HepG2 (cell line): Measurements from ENCODE around the gene MRPL48. TPM values are rescaled to one million over a fixed set of nuclear protein-coding genes. Genes with fewer than 3 reads are reported as not detected.

Experiments
- ATAC-seq: fragments of 200-7000 bp; cut with Tn5 transposase; 3 replicates; pipeline ENCODE4 v1.9.1; 2020; ENCODE audit warnings: mild to moderate bottlenecking, moderate library complexity
- BruUV-seq: library from RNA; stranded (reverse); fragments of 400-500 nt; replicated peaks from 2 replicates; lab custom pipeline; 2021; lab: Mats Ljungman, UMichigan
- CTCF ChIA-PET: fragments of 300-600 bp; formaldehyde crosslinking; extraction: SDS; loops from one replicate; lab custom pipeline; 2021; ENCODE audit warnings: low total read pairs, inconsistent platforms, low intra/inter-chr PET ratio; lab: Yijun Ruan, JAX
- POLR2A ChIA-PET: fragments of 350-600 bp; sonication (Branson Sonifier 250); formaldehyde crosslinking; loops from one replicate; lab custom pipeline; 2020; ENCODE audit warnings: antibody characterized with exemption, inconsistent platforms; lab: Yijun Ruan, JAX
- DNase-seq: peaks from one replicate; pipeline ENCODE4 v3.0.0-alpha.2; 2015; ENCODE audit warnings: low spot score
- FAIRE-seq: peaks from 3 replicates; lab custom pipeline; 2011; peaks lifted over from hg19 to GRCh38; lab: Jason Lieb, UNC
- H2AFZ ChIP-seq: one replicate; pipeline ENCODE4 v1.6.1; 2011; ENCODE audit warnings: low read length, inconsistent platforms
- H3K27ac ChIP-seq: fragments of 300-600 bp; 3 replicates; pipeline ENCODE4 v1.8.0; 2011; ENCODE audit warnings: mixed run types, mild to moderate bottlenecking, mixed read lengths, low read length, inconsistent platforms; ENCODE audit not compliant: insufficient read depth; ENCODE audit errors: extremely low read length
- H3K27me3 ChIP-seq, 2 experiments: fragments of 200-600 bp in 1 of 2; 2 replicates in 1 of 2; 3 replicates in 1 of 2; pipeline versions ENCODE4 v1.6.0 to v1.8.0; 2011; ENCODE audit warnings: low read length in 2 of 2, mild to moderate bottlenecking in 2 of 2, moderate library complexity in 2 of 2, inconsistent platforms in 1 of 2; ENCODE audit not compliant: insufficient read depth in 2 of 2, control insufficient read depth in 1 of 2
- H3K36me3 ChIP-seq, 2 experiments: fragments of 200-600 bp in 1 of 2; replicated peaks in 1 of 2; 2 replicates in 1 of 2; 3 replicates in 1 of 2; pipeline versions ENCODE4 v1.5.1 to v1.8.0; 2011; ENCODE audit warnings: low read length in 2 of 2, inconsistent platforms in 1 of 2; ENCODE audit not compliant: insufficient read depth in 2 of 2, control insufficient read depth in 1 of 2
- H3K4me1 ChIP-seq: 2 replicates; pipeline ENCODE4 v1.5.1; 2012; ENCODE audit warnings: low read length, inconsistent platforms; ENCODE audit not compliant: insufficient read depth
- H3K4me2 ChIP-seq: 2 replicates; pipeline ENCODE4 v1.6.0; 2011; ENCODE audit warnings: low read depth, low read length, inconsistent platforms
- H3K4me3 ChIP-seq, 3 experiments: fragments of 200-600 bp in 1 of 3; sonication (generic), shearing (Covaris generic) in 1 of 3; replicated peaks in 1 of 3; 2 replicates each; pipeline ENCODE4 v1.5.1; 2011 to 2016; ENCODE audit warnings: low read length in 3 of 3, inconsistent platforms in 2 of 3, low read depth in 2 of 3, mild to moderate bottlenecking in 2 of 3, control low read depth in 1 of 3, mixed read lengths in 1 of 3; ENCODE audit not compliant: insufficient read depth in 1 of 3
- H3K79me2 ChIP-seq: one replicate; pipeline ENCODE4 v1.6.1; 2011; ENCODE audit warnings: low read length, inconsistent platforms; ENCODE audit not compliant: insufficient read depth
- H3K9ac ChIP-seq: 2 replicates; pipeline ENCODE4 v1.6.0; 2011; ENCODE audit warnings: mild to moderate bottlenecking, low read depth, low read length, inconsistent platforms; ENCODE audit not compliant: insufficient read depth
- H3K9me3 ChIP-seq: 2 replicates; pipeline ENCODE4 v1.5.1; 2012; ENCODE audit warnings: mild to moderate bottlenecking, low read length
- H4K20me1 ChIP-seq: 2 replicates; pipeline ENCODE4 v1.6.0; 2011; ENCODE audit warnings: inconsistent platforms, mild to moderate bottlenecking, low read length, moderate library complexity; ENCODE audit not compliant: insufficient read depth
- DPF2 ChIP-seq: sonication (generic); formaldehyde crosslinking; IDR thresholded peaks from 2 replicates; pipeline ENCODE4 v1.4.0; 2020; ENCODE audit warnings: mild to moderate bottlenecking, low read depth, missing genetic modification reagents, borderline replicate concordance
- ZNF274 ChIP-seq: sonication (generic); formaldehyde crosslinking; IDR thresholded peaks from 2 replicates; pipeline ENCODE4 v1.5.1; 2020; ENCODE audit warnings: mild to moderate bottlenecking, missing genetic modification reagents
- ZNF691 ChIP-seq: sonication (generic); formaldehyde crosslinking; IDR thresholded peaks from 2 replicates; pipeline ENCODE4 v1.4.0; 2020; ENCODE audit warnings: missing genetic modification reagents, low read depth, mild to moderate bottlenecking, borderline replicate concordance
- ZNF709 ChIP-seq: sonication (generic); formaldehyde crosslinking; IDR thresholded peaks from 2 replicates; pipeline ENCODE4 v1.5.0; 2020; ENCODE audit warnings: mild to moderate bottlenecking, missing genetic modification reagents
- ZNF768 ChIP-seq: sonication (generic); formaldehyde crosslinking; IDR thresholded peaks from 2 replicates; pipeline ENCODE4 v1.4.0; 2020; ENCODE audit warnings: missing genetic modification reagents
- WGBS: methylation state at CpG from one replicate; pipeline ENCODE4 v1.1.6; 2017; ENCODE audit warnings: low lambda C conversion rate; 5-methylcytosine and 5-hydroxymethylcytosine counted together
- in situ Hi-C: cut with HindIII; loops from 2 replicates; pipeline ENCODE4 v1.10.0; 2017; ENCODE audit warnings: low pct_unique_long_range_greater_than_20kb; ENCODE audit not compliant: extremely low pct_ligation_motif_present
- intact Hi-C: fragments of 100-400 bp; cut with micrococcal nuclease; formaldehyde crosslinking; loops from one replicate; pipeline ENCODE4 v1.10.0; 2022; ENCODE audit not compliant: unreplicated experiment
- polyA plus RNA-seq, 8 experiments: library from polyadenylated mRNA; depleted of rRNA in 3 of 8; stranded (reverse) in 7 of 8; unstranded in 1 of 8; fragments of >200 nt; fragmentation: Illumina TruSeq in 4 of 8; extraction: Trizol in 4 of 8; gene quantifications; 2 replicates each; pipeline versions ENCODE4 v1.2.1 to v1.2.3, GENCODE V29; 2011 to 2016; ENCODE audit warnings: low read depth in 4 of 8, missing spikeins in 1 of 8, mixed read lengths in 1 of 8; ENCODE audit not compliant: insufficient read depth in 1 of 8
- total RNA-seq, 5 experiments: library from RNA; depleted of rRNA; stranded (reverse); fragments of >200 nt; fragmentation: Illumina TruSeq; extraction: Trizol; gene quantifications; 2 replicates each; pipeline ENCODE4 v1.2.3, GENCODE V29; 2016; ENCODE audit warnings: low read depth in 1 of 5
- TF ChIP-seq, protein P1 (sequence below): sonication (generic); formaldehyde crosslinking; IDR thresholded peaks from 2 replicates; pipeline ENCODE4 v1.5.1; 2020; ENCODE audit warnings: mild to moderate bottlenecking, missing genetic modification reagents, moderate library complexity
- TF ChIP-seq, protein P2 (sequence below): sonication (generic); formaldehyde crosslinking; IDR thresholded peaks from 2 replicates; pipeline ENCODE4 v1.5.0; 2020; ENCODE audit warnings: mild to moderate bottlenecking, missing genetic modification reagents, borderline replicate concordance

Gene MRPL48
- total and polyA plus RNA-seq, 2 of the 13 experiments (the other 11 are each of a cell fraction or from before 2014, with no cell fraction given), result 61.2 to 67.9 TPM

GRCh38 chr11:73795925-73796632, 8.4 kb downstream of the MRPL48 start:
- in situ Hi-C loops (no loop called here), intact Hi-C loops (no loop called here)
- FAIRE-seq (no peak), DNase-seq (no peak), ATAC-seq (no peak)
- no peak overlapping the region for H3K27ac ChIP-seq
- no peaks in the 10 kb centered on the region for H3K9me3 ChIP-seq
- ChIA-PET POLR2A (interaction anchor here (2.0 kb wide), 1 partner anchor 8 kb away, joined by 8 read pairs; the partner anchor contains the start of gene MRPL48), CTCF (no interaction called here)
- H3K79me2 ChIP-seq, result peaks cover 3% of the 10 kb centered on the region
- H2AFZ ChIP-seq, result no peak overlapping the region
- H3K27me3 ChIP-seq, result no peaks in the 10 kb centered on the region
- WGBS, result 94% methylated on average over 6 of the region's 19 CpGs
- H3K9ac ChIP-seq, result no peak overlapping the region
- peaks cover 3 to 14% of the 10 kb centered on the region in 2 experiments; a peak in 2 of 5 replicates for H3K36me3 ChIP-seq
- peaks cover 15% of the 10 kb centered on the region for H3K4me1 ChIP-seq
- H4K20me1 ChIP-seq, result no peaks in the 10 kb centered on the region
- no peak overlapping the region for H3K4me2 ChIP-seq
- no peak overlapping the region for H3K4me3 ChIP-seq
- BruUV-seq, result no TSS peak
- no peak for TF ChIP-seq ZNF709 (CRISPR knock-in tag)
- TF ChIP-seq DPF2 (CRISPR knock-in tag), result no peak
- no peak for TF ChIP-seq ZNF691 (CRISPR knock-in tag)
- no peak for TF ChIP-seq ZNF768 (CRISPR knock-in tag)
- TF ChIP-seq, protein P1, sequence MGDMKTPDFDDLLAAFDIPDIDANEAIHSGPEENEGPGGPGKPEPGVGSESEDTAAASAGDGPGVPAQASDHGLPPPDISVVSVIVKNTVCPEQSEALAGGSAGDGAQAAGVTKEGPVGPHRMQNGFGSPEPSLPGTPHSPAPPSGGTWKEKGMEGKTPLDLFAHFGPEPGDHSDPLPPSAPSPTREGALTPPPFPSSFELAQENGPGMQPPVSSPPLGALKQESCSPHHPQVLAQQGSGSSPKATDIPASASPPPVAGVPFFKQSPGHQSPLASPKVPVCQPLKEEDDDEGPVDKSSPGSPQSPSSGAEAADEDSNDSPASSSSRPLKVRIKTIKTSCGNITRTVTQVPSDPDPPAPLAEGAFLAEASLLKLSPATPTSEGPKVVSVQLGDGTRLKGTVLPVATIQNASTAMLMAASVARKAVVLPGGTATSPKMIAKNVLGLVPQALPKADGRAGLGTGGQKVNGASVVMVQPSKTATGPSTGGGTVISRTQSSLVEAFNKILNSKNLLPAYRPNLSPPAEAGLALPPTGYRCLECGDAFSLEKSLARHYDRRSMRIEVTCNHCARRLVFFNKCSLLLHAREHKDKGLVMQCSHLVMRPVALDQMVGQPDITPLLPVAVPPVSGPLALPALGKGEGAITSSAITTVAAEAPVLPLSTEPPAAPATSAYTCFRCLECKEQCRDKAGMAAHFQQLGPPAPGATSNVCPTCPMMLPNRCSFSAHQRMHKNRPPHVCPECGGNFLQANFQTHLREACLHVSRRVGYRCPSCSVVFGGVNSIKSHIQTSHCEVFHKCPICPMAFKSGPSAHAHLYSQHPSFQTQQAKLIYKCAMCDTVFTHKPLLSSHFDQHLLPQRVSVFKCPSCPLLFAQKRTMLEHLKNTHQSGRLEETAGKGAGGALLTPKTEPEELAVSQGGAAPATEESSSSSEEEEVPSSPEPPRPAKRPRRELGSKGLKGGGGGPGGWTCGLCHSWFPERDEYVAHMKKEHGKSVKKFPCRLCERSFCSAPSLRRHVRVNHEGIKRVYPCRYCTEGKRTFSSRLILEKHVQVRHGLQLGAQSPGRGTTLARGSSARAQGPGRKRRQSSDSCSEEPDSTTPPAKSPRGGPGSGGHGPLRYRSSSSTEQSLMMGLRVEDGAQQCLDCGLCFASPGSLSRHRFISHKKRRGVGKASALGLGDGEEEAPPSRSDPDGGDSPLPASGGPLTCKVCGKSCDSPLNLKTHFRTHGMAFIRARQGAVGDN, result peak; percentile 12; the same call in 1 of the 2 replicates
- TF ChIP-seq ZNF274 (CRISPR knock-in tag), result 0 out of 2 replicates have a peak, but pooled peaks have one; percentile 28
- TF ChIP-seq, protein P2, sequence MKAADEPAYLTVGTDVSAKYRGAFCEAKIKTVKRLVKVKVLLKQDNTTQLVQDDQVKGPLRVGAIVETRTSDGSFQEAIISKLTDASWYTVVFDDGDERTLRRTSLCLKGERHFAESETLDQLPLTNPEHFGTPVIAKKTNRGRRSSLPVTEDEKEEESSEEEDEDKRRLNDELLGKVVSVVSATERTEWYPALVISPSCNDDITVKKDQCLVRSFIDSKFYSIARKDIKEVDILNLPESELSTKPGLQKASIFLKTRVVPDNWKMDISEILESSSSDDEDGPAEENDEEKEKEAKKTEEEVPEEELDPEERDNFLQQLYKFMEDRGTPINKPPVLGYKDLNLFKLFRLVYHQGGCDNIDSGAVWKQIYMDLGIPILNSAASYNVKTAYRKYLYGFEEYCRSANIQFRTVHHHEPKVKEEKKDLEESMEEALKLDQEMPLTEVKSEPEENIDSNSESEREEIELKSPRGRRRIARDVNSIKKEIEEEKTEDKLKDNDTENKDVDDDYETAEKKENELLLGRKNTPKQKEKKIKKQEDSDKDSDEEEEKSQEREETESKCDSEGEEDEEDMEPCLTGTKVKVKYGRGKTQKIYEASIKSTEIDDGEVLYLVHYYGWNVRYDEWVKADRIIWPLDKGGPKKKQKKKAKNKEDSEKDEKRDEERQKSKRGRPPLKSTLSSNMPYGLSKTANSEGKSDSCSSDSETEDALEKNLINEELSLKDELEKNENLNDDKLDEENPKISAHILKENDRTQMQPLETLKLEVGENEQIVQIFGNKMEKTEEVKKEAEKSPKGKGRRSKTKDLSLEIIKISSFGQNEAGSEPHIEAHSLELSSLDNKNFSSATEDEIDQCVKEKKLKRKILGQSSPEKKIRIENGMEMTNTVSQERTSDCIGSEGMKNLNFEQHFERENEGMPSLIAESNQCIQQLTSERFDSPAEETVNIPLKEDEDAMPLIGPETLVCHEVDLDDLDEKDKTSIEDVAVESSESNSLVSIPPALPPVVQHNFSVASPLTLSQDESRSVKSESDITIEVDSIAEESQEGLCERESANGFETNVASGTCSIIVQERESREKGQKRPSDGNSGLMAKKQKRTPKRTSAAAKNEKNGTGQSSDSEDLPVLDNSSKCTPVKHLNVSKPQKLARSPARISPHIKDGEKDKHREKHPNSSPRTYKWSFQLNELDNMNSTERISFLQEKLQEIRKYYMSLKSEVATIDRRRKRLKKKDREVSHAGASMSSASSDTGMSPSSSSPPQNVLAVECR (CRISPR knock-in tag), result no peak
